GM18508 (cell line): Measurements from ENCODE around the gene RASA2.

Experiments used
- ATAC-seq: cut with Tn5 transposase; IDR thresholded peaks from one replicate; pipeline ENCODE4 v1.9.1; 2021; ENCODE audit warnings: moderate number of reproducible peaks; ENCODE audit not compliant: insufficient read depth, unreplicated experiment

Gene RASA2

DNA sequence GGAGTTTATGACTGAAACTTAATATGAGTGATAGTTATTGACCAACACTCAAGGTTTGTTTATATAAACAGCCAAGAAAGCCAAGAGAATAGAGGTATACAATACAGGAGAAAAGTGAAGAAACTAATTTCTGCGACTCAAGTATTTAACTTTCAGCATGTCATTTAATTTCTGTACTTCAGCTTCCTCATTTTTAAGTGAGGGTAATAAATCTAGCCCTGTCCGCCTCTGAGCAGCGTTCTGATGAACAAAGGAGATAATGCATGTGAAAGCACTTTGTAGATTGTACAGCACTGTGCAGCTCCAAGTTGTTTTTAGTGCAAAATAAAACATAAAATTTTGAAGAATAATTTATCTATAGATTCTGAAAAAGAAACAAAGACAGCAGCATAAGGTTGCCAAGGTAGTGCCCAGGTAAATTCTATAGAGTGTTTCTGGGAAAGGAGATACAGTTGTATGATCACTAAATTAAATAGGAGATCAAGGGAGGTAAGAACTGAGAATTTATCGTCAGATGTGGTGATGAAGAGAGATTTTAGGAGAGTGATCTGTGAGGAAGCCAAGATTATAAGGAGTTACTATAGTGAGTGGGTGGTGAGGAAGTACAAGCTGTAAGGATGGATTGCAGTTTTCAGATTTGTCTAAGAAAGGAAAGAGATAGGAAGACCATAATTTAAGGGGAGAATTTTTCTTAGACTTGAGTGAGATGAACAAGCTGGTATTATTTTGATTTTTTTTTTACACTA, 71.3 kb downstream of the RASA2 start:
- ATAC-seq, result no peak

DNA sequence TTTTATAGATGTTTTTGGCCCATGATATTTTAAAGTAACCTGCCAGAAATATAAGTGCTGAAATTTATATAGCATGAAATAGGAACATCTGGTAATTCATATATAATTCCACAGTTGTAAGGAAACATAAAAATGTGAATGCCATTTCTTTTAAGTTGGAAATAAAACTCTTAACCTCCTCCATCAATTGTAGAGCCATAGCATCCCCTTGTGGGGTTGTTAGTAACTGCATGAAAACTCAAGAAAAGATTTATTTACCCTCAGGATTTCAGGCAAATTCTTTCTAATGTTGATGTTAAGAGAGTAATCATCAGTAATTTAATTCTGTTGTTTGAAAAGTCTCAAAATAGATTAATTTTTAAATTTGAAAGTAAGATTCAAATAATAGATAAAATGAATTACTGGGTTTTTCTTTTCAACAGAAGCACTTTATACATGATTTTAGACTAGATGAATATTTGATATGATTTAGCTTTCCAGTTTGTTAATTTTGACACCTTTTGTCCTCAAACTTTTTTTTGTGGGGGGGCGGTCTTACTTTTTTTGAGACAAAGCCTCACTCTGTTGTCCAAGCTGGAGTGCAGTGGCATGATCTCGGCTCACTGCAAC, 74.7 kb downstream of the RASA2 start:
- no peak for ATAC-seq

DNA sequence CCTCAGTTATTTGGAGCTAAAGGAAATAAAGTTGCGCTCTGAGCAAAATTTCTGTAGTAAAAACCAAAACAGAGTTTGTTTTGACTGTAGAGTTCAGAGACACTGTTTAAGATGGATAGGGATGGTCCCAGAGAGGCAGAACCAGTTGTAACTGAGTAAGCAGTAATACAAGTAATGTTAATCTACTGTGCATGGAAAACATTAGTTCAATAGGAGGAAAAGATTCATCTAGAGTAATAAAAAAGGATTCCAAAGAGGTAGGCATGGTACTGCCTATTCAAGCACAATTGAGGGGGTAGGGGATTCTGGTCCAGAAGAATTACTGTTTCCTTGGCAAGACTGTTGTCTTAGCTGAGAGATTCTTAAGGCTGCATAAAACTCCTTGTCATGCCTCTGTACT, 77.4 kb downstream of the RASA2 start:
- no peak for ATAC-seq

DNA sequence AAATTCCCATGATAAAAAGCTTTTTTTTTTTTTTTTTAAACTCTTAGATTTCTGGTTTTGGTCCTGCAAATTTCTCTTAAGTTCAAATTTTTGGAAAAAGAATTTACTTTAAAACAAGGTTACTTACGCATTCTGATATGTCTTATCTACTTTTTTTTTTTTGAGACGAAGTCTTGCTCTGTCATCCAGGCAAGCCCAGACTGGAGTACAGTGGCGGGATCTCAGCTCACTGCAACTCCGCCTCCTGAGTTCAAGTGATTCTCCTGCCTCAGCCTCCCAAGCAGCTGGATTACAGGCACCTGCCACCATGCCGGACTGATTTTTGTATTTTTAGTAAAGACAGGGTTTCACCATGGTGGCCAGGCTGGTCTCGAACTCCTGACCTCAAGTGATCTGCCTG, 83.2 kb downstream of the RASA2 start:
- ATAC-seq, result no peak

DNA sequence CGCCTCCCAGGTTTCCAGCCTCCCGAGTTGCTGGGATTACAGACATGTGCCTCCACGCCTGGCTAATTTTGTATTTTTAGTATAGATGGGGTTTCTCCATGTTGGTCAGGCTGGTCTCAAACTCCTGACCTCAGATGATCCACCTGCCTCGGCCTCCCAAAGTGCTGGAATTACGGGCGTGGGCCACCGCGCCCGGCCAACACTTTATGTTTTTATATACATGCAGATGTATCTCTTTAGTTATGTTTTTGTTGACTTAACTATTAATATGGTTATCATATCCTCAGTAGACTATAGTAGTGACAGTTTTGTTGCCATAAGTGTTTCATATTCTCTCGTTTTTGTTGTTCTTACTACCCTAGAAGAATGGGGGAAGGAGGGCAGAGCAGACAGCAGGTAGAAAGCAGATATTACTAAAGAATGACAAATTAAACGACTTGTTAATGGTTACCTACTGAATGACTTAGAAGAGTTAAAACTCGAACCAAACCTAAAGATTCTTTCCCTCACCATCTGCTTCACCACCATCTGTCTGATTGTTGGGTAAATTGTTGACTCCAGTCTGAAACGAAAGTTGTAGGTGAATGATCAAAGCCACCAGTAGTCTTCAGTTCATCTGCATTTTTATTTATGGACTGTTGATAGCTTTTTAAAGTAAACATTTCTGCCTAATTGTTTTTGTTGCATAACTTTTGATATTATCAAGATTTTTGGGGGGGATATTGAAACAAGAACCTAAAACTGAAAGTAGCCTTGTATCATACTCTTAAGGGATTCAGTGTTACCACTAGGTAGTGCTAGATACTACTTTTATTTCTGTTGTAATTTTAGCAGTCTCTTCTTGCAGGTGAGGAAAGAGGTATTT, 89.3 kb downstream of the RASA2 start:
- ATAC-seq, result no peak

DNA sequence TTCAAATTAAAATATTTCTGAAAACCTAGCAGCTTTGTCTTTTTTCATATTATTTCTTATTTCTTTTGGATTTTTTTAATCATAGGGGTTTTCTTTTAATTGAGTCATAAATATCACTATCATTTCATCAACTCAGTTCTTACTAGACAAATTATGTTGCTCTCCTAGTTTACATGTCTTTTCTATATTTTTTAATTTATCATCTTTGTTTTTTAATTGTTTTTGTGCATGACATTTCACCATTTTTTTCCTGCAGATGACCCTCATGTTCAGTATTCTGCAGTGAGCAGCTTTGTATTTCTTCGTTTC, 89.9 kb downstream of the RASA2 start:
- ATAC-seq, result no peak

DNA sequence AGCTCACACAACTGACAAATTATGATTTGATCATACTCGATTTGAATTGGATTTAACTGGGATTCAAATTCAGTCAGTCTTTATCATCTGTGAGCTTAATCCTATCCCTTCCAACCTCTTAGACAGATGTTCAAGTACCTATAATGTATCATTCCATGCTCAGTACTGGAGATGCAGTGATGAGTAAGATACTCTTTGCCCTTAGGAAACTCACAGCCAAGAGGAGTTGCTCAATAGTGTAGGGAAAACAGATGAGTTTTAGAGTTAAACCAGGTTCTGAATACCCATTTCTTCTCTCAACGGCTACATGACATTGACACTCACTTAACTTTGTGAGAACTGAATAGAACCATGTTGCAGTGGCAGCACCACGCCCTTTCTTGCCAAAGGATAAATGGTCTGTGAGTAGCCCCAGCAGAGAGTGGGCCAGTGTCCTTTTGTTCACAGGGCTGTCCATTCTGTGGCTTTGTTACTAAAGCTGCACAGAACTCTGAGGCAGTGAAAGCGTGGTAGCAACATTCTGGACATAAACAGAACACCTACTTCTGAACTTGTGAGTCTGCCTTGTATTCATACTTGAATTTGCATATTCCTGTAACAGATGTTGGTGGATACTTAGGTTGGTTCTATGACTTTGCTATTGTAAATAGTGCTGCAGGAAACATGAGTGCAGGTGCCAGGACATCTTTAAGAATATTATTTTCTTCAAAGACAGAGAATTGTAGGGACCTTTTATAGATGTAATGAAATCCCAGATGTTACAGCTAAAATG, 91.6 kb downstream of the RASA2 start:
- ATAC-seq, result no peak

DNA sequence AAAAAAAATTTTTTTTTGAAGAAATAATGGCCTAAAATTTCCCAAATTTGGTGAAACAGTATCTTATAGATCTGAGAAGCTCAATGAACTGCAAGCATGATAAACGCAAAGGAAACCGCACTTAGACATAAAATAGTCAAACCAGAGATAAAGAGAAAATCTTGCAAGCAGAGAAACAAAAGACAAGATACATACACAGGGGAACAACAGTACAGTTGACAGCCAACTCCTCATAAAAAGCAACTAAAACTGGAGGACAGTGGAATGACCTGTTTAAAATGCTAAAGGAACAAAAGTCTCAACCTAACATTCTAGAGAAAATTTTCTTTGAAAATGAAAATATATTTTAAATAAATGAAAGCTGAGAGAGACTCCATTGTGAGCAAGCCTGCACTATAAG, 107.5 kb downstream of the RASA2 start:
- ATAC-seq, result no peak

DNA sequence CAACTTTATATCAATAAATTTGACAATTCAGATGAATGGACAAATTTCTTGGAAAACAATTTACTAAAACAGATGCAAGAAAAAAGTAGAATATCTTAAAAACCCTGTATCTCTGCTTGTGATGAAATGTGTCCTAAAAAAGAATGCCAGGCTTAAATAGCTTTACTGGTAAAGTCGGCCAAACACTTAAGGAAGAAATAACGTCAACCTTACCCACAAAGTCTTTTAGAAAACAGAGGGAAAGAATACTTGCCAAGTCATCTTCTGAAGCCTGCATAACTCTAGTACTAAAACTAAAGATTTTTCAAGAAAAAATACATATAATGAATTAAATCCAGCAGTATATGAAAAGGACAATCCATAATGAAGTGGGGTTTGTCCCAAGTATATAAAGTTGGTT, 111.1 kb downstream of the RASA2 start:
- no peak for ATAC-seq

DNA sequence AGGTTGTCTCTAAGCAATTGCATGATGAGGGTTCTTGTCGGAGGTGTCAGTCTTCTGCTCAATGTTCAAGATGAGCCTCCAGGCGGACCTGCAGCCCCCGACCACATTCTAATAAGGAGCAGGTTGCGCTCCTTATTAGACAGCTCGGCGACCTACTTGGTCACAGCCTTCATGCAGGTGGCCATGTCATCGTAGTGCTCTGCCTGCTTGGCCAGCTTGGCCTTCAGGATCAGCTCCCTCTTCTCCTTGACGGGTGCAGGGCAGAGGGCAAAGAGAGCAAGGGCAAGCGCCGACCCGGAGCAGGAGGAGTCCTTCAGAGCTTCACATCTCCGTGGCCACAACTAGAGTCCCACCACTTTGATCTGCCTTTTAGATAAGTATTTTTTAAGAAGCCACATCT, 113.5 kb downstream of the RASA2 start:
- ATAC-seq, result no peak

DNA sequence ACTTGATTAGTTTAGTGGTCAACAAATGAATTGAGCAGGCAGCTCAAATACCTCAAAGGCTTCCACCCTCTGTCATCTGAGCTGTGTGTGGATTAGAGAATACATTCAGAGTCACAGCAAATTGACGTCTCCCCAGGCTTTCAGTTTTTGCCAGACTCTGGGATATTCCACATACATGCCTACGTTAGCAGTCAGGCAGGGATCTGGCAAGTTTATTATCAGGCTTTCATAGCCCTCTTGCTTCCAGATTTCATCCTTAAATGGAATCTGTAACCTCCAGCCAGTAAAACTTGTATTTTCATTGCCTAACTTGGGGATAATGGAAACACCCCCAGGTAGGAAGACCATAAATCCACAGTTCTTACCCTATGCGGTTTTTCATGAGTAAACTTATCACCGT, 115.9 kb downstream of the RASA2 start:
- ATAC-seq, result no peak

DNA sequence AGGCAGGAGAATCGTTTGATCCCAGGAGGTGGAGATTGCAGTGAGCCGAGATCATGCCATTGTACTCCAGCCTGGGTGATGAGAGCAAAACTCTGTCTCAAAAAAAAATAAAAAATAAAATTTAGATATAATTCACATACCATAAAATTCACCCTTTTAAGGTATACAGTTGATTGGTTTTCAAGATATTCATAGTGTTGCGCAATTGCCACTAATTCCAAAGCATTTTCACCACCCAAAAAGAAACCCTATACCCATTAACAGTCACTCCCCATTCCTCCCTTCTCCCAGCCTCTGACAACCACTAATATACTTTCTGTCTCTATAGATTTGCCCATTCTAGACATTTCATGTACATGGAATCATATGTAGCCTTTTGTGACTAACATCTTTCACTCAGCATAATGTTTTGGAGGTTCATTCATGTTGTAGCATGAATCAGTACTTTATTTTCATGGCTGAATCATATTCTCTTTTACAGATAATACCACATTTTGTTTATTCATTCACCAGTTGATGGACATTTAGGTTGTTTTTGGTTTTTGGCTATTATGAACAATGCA, 116.7 kb downstream of the RASA2 start:
- ATAC-seq, result no peak

DNA sequence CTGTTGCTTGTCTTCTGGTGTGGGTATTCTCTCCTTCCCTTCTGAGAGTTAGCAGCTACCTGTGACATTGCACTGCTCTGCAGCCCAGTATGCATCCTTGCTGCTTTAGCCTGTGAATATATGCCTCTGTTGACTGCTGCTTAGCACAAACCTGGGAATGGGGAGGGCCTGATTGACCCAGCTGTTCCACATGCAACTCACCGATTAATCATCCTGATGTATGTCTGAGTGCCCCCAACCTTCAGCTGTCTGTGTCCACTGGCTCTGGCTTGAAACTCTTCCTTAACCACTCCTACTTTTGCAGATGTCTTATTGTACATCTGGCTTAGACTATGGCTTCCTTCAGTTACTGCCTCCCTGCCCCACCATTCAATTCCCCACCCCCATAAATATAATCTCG, 119.1 kb downstream of the RASA2 start:
- no peak for ATAC-seq

DNA sequence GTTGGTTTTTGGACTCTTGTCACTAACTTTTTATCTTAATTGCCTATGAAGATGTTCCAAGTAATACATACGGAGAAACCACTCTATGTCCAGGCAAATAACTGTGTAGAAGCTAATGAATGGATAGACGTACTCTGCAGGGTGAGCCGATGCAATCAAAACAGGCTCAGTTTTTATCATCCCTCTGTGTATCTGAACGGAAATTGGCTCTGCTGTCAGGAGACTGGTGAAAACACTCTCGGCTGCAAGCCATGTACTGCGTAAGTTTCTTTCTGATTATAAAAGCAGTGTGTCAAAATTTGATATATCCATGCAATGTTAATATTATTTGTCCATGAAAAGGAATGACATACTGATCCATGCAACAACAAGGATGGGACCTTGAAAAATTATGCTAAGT, 121.6 kb downstream of the RASA2 start:
- ATAC-seq, result no peak

DNA sequence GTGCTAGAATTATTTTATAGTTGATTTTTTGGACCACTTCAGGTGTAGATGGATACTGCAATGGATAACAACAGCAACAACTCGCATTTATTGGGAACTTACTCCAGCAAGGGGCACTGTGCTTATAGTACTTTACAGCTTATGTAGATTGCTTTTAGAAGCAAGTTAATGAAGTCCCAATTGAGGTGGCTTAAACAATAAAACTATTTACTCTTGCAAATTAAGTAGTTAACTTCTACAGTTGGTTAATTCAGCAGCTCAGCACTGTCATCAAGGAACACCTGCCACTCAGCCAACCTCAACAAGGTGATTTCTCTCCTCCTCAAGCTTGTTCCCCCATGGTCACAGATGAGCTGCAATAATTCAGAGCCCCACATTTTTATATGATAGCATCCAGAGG, 124.1 kb downstream of the RASA2 start:
- ATAC-seq, result no peak

DNA sequence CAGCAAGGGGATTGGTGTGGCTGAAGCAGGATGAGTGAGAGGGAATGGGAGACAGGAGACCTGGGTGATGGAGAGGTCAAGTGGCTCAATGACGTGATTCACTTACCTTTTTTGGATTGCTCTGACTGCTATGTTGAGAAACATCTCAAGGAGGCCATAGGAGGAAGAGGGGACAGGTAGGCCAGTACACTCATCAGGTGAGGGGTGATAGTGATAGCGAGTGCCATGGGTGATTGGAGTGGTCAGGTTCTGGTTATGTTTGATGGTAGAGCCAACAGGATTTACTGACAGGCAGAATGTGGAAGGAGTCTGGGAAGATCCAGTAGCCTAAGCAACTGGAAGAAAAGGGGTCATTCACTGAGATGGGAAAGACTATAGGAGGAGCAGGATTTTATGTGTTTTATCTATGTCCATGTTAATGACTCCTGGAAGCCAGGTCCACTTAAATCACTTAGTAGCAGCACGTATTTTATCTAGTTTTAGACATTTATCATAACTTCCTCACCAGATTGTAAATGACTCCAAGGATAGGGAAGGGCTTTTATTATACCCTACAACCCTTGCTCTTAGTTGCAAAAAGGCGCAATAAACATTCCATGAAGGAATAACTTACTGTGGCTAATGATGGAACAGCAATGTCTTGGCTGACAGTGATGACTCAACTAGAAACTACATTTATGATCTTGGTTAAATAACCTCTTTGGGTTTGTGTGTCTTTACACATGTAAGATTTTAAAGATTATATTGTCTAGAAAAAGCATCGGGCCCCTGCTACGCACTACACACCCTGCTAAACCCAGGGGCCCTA, 131.5 kb downstream of the RASA2 start:
- no peak for ATAC-seq

DNA sequence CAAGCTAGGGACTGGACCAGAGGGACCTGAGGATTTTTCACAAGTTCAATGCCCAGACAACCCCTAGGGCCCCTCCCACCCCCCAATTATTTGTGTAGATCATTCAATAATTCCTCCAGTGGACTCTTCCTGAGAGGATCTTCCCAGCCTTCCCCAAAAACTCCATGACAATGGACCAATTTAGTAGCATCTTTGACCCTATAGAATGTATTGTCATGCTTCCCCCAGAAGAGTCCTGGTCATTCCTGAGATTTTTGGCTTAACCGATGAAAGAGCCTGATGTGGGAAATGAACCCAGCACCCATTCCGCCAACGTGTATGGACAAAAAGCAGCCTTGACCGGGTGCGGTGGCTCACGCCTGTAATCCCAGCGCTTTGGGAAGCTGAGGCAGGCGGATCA, 132.1 kb downstream of the RASA2 start:
- ATAC-seq, result no peak

DNA sequence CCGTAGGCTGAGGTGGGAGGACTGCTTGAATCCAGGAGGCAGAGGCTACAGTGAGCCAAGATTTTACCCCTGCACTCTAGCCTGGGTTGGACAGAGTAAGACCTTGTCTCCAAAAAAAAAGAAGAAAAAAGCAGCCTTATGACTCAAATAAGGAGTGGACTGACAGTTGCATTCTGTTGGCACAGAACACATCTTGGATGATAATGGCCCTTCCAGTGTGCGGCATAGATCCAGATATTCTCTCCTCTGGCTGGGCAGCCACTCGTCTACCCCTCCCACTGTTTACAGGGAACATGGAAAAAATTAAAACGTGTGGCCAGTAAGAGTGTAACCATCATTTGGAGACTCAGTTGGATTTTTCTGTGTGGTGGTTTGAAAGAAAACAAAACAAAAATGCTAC, 132.6 kb downstream of the RASA2 start:
- ATAC-seq, result no peak

DNA sequence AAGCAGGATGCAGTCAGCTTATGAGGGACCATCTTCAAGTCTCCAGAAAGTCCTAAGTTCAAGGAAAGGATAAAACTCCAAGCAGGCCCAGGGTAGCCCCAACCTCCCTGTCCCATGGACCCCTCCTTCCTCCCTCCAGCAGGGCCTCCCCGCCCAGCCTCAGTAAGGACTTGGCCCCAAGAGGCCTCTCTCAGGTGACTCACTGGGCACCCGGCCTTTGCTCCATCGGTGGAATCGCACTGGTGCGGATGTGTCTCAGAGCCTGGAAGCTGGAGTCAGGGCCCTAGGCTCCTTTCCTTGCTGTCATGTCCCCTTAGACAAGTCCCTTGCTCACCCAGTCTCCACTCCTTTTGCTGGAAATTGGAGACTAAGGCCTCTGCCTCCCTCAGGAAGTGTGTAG, 136.9 kb downstream of the RASA2 start:
- ATAC-seq, result no peak

DNA sequence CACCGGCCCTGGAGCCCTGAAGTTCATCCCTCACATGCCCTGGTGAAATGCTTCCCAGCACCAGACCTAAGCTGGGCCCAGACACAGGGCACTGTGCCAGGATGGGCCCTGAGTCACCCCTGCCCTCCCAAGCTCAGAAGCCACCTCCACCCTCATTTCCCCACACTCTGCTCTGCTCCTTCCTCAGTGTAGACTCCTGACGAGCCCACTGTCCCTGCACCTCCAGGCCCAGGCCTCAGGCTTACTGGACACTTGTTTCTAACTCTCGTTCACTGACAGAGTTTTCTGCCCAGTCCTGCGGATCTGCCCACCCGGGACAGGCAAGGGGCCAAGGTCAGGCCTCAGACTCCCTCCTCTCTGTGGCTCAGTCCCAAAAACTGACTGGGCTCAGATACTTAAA, 138.7 kb downstream of the RASA2 start:
- no peak for ATAC-seq
